ENCODE measurements around the gene DMKN. TPM values are rescaled to one million over a fixed set of nuclear protein-coding genes. Genes with fewer than 3 reads are reported as not detected.

Gene DMKN
- total and polyA plus RNA-seq, 9 of the 15 experiments (the other 6 are each of a cell fraction or from before 2014, with no cell fraction given): 0.36 to 0.53 TPM; not detected in 7

- TF ChIP-seq ARID3A (IDR thresholded peaks at IDR 0.05; ENCODE audit: borderline replicate concordance, low read depth, low read length): no peak
- no peak for TF ChIP-seq KLF1 (tag; IDR thresholded peaks at IDR 0.05)
- no peak for TF ChIP-seq E2F5 (CRISPR knock-in tag; IDR thresholded peaks at IDR 0.05)
- TF ChIP-seq TEAD2 (tag; IDR thresholded peaks at IDR 0.05): no peak
- 0 out of 4 replicates have a peak, but pooled peaks of 1 of the 2 experiments have one; percentile 13 for TF ChIP-seq MNT (conservative IDR thresholded peaks at IDR 0.05)
- TF ChIP-seq KDM1A (IDR thresholded peaks at IDR 0.05): peak in 1 of 2 experiments; percentile 33; a peak in 1 of 4 replicates
- no peak for TF ChIP-seq SIX5 (IDR thresholded peaks at IDR 0.05; ENCODE audit: borderline replicate concordance in 1 of 2, insufficient read depth in 1 of 2, low read depth in 1 of 2, low read length in 2 of 2)
- no peak for TF ChIP-seq NFXL1 (CRISPR knock-in tag; IDR thresholded peaks at IDR 0.05)
- TF ChIP-seq NR2C2 (CRISPR knock-in tag; IDR thresholded peaks at IDR 0.05): no peak
- no peak for TF ChIP-seq NR2C2 (tag; IDR thresholded peaks at IDR 0.05)
- no peak for TF ChIP-seq NFYB (IDR thresholded peaks at IDR 0.05; ENCODE audit: extremely low read depth, insufficient read length)
- no peak for TF ChIP-seq MXI1 (IDR thresholded peaks at IDR 0.05; ENCODE audit: low read depth, low read length)
- TF ChIP-seq ZC3H8 (IDR thresholded peaks at IDR 0.05): no peak
- TF ChIP-seq PATZ1 (CRISPR knock-in tag; IDR thresholded peaks at IDR 0.05; ENCODE audit: borderline replicate concordance): no peak
- no peak for TF ChIP-seq POLR2G (IDR thresholded peaks at IDR 0.05; ENCODE audit: low read depth, low read length)
- no peak for TF ChIP-seq THRB (CRISPR knock-in tag; conservative IDR thresholded peaks at IDR 0.05)
- TF ChIP-seq ARNT (IDR thresholded peaks at IDR 0.05): no peak
- no peak for TF ChIP-seq ZBTB26 (CRISPR knock-in tag; IDR thresholded peaks at IDR 0.05)
- no peak for TF ChIP-seq TGIF2 (CRISPR knock-in tag; IDR thresholded peaks at IDR 0.05)
- no peak for TF ChIP-seq HDAC1 (IDR thresholded peaks at IDR 0.05)
Observed at GRCh38 chr19:35556025-35556590, 42.7 kb upstream of the DMKN start (continued).
